Measurements from ENCODE around the gene DYNC2H1. TPM values are rescaled to one million over a fixed set of nuclear protein-coding genes. Genes with fewer than 3 reads are reported as not detected.

DYNC2H1 gene, protein sequence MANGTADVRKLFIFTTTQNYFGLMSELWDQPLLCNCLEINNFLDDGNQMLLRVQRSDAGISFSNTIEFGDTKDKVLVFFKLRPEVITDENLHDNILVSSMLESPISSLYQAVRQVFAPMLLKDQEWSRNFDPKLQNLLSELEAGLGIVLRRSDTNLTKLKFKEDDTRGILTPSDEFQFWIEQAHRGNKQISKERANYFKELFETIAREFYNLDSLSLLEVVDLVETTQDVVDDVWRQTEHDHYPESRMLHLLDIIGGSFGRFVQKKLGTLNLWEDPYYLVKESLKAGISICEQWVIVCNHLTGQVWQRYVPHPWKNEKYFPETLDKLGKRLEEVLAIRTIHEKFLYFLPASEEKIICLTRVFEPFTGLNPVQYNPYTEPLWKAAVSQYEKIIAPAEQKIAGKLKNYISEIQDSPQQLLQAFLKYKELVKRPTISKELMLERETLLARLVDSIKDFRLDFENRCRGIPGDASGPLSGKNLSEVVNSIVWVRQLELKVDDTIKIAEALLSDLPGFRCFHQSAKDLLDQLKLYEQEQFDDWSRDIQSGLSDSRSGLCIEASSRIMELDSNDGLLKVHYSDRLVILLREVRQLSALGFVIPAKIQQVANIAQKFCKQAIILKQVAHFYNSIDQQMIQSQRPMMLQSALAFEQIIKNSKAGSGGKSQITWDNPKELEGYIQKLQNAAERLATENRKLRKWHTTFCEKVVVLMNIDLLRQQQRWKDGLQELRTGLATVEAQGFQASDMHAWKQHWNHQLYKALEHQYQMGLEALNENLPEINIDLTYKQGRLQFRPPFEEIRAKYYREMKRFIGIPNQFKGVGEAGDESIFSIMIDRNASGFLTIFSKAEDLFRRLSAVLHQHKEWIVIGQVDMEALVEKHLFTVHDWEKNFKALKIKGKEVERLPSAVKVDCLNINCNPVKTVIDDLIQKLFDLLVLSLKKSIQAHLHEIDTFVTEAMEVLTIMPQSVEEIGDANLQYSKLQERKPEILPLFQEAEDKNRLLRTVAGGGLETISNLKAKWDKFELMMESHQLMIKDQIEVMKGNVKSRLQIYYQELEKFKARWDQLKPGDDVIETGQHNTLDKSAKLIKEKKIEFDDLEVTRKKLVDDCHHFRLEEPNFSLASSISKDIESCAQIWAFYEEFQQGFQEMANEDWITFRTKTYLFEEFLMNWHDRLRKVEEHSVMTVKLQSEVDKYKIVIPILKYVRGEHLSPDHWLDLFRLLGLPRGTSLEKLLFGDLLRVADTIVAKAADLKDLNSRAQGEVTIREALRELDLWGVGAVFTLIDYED (N-terminal part only)
- total RNA-seq, result 10 to 100 TPM in 2 of 4 donors, 1 to 10 TPM in 2; 4.7 to 14.0 (median 8.1) TPM

DNA sequence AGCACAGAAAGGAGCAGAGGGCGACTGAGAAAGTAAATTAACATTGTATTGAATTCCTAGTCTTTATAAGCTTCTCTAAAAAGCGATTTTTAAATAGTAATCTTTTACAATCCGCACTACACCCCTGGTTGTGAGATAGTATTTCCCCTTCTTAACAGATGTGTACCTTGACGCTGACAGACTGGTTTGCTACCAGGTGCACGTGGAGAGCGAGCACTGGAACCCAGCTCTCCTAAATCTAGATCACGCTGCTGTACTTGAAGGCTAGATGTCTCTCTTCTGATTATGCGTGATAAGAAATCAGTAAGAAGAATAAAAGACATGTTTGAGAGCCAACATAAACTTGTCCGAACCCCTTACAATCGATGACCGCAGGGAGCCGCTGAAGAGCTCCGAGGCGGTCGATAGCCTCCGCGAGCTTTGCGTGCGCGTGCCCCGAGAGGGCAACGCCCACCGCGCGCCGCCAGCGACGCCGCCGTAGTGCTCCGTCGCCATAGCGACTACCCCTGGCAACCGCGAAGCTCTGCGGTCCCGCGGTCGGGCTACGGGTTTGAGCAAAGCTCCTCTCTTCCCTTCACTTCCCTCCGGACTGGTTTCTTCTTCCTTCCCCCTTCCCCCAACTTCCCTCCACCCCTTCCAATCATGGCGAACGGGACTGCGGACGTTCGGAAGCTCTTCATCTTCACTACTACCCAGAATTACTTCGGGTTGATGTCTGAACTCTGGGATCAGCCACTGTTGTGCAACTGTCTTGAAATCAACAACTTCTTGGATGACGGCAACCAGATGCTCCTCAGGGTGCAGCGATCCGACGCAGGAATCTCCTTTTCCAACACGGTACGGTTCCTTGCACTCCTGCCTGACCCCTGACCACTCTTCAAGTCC lies at the start of gene DYNC2H1:
DYNC2H1 (plus strand) TSS at position 494 of the 885 bp plus-strand sequence; CDS start at position 643, 149 bp downstream.
- DNase-seq, result peak; percentile 80 to 94 (median 89)
- H3K9me3 ChIP-seq, result no peaks in the 10 kb centered on the region

GRCh38 chr11:103061656-103062055 lies 47.6 kb upstream of the DYNC2H1 start:
- Histone ChIP-seq H3K9me3 (no peaks in the 10 kb centered on the region), H3K4me3 (no peak overlapping the region), H3K27ac (no peak overlapping the region), H3K36me3 (peaks cover 0 to 40% (median 0%) of the 10 kb centered on the region in 3 donors), H3K27me3 (no peaks in the 10 kb centered on the region), H3K4me1 (no peaks in the 10 kb centered on the region)
- no peak for TF ChIP-seq POLR2A (IDR thresholded peaks at IDR 0.05)
- no peak for TF ChIP-seq CTCF (IDR thresholded peaks at IDR 0.05)
- DNase-seq, result no peak

More for the DNA sequence above, at the start of gene DYNC2H1:
- TF ChIP-seq CTCF (IDR thresholded peaks at IDR 0.05) (peak; percentile 16 to 60 (median 42)), POLR2A (IDR thresholded peaks at IDR 0.05) (no peak)
- Histone ChIP-seq H3K4me3 (peak within 1 kb of the TSS; percentile 54 to 74 (median 59)), H3K4me1 (peaks cover 0 to 9% (median 0%) of the 10 kb centered on the region in 4 donors), H3K36me3 (no peaks in the 10 kb centered on the region), H3K27ac (peak within 1 kb of the TSS; percentile 3 to 75 (median 28)), H3K27me3 (no peaks in the 10 kb centered on the region)

DNA sequence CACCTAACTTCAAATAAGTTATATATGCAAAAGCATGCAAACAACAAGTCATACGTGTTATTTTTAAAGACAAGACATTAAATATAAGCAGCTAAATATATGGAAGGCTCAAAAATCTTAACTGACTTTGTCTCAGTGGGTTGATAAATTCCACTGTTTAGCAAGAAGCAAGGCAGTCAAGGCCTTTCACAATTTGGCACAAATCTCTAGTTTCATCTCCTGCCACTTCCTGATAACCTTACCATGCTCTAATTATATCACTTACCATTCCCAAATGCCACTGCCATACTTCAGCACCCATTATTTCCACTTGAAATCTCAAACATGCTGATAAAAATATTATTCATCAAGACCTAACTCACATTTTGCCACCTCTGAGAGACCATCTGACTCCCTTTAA lies 42.1 kb upstream of the DYNC2H1 start:
- no peak for DNase-seq
- H3K4me3 ChIP-seq, result no peak overlapping the region
- H3K9me3 ChIP-seq, result no peaks in the 10 kb centered on the region
- H3K36me3 ChIP-seq, result peaks cover 0 to 25% (median 0%) of the 10 kb centered on the region in 3 donors
- no peaks in the 10 kb centered on the region for H3K4me1 ChIP-seq
- no peaks in the 10 kb centered on the region for H3K27me3 ChIP-seq
- no peak overlapping the region for H3K27ac ChIP-seq
- TF ChIP-seq CTCF (IDR thresholded peaks at IDR 0.05), result no peak
- TF ChIP-seq POLR2A (IDR thresholded peaks at IDR 0.05), result no peak

- Histone ChIP-seq H3K27me3 (no peaks in the 10 kb centered on the region), H3K4me3 (no peak overlapping the region), H3K27ac (no peak overlapping the region), H3K9me3 (no peaks in the 10 kb centered on the region), H3K4me1 (no peaks in the 10 kb centered on the region), H3K36me3 (peaks cover 0 to 5% (median 0%) of the 10 kb centered on the region in 3 donors)
- TF ChIP-seq POLR2A (IDR thresholded peaks at IDR 0.05) (no peak), CTCF (IDR thresholded peaks at IDR 0.05) (no peak)
- DNase-seq, result no peak
Measured at GRCh38 chr11:103069367-103069766, 39.9 kb upstream of the DYNC2H1 start.

Data from Peyer's patch (tissue), 4 donors.